Lung (tissue), 12 donors: ENCODE results near the gene ICAM4. TPM values are rescaled to one million over a fixed set of nuclear protein-coding genes. Genes with fewer than 3 reads are reported as not detected.

Experiments used
- ATAC-seq: fragments of 200-7000 bp; cut with Tn5 transposase; one replicate; pipeline ENCODE4 v1.9.1; 2020; ENCODE audit warnings: moderate number of reproducible peaks; ENCODE audit not compliant: insufficient read depth, low FRiP score
- DNase-seq, 3 donors: peaks; one replicate each; pipeline ENCODE4 v3.0.0-alpha.2; 2013 to 2017
- H3K27ac ChIP-seq, 2 donors: one replicate each; pipeline ENCODE4 v1.5.1; 2013; ENCODE audit warnings: mild to moderate bottlenecking in 2 of 2, moderate library complexity in 2 of 2, control low read depth in 1 of 2, inconsistent platforms in 1 of 2, low read depth in 1 of 2, low read length in 1 of 2
- H3K27me3 ChIP-seq, 3 donors: one replicate each; pipeline ENCODE4 v1.5.1; 2013; ENCODE audit warnings: low read length in 2 of 3; ENCODE audit not compliant: control insufficient read depth in 3 of 3, insufficient read depth in 3 of 3
- H3K36me3 ChIP-seq, 4 donors: one replicate each; pipeline ENCODE4 v1.5.1; 2013; ENCODE audit warnings: low read length in 4 of 4, mild to moderate bottlenecking in 1 of 4, moderate library complexity in 1 of 4; ENCODE audit not compliant: control insufficient read depth in 4 of 4, insufficient read depth in 4 of 4
- H3K4me1 ChIP-seq, 5 donors: one replicate each; pipeline ENCODE4 v1.5.1; 2013; ENCODE audit warnings: low read length in 5 of 5, mild to moderate bottlenecking in 2 of 5, moderate library complexity in 1 of 5; ENCODE audit not compliant: control insufficient read depth in 5 of 5, insufficient read depth in 5 of 5
- H3K4me3 ChIP-seq: one replicate; pipeline ENCODE4 v1.5.1; 2013; ENCODE audit warnings: mild to moderate bottlenecking, control low read depth, moderate library complexity
- H3K9ac ChIP-seq, 2 donors: one replicate each; pipeline ENCODE4 v1.5.1; 2013; ENCODE audit warnings: low read length in 2 of 2, control low read depth in 1 of 2; ENCODE audit not compliant: insufficient read depth in 1 of 2
- H3K9me3 ChIP-seq, 4 donors: one replicate each; pipeline ENCODE4 v1.5.1; 2013; ENCODE audit warnings: low read length in 3 of 4, mild to moderate bottlenecking in 1 of 4, moderate library complexity in 1 of 4; ENCODE audit not compliant: control insufficient read depth in 4 of 4, insufficient read depth in 3 of 4
- CTCF ChIP-seq: IDR thresholded peaks from 2 replicates; pipeline ENCODE4 v1.5.1; 2012; ENCODE audit warnings: mild to moderate bottlenecking; ENCODE audit errors: control extremely low read depth, extremely low read depth
- WGBS, 2 donors: extraction: QIAGEN DNeasy Blood & Tissue Kit; methylation state at CpG; one replicate each; pipeline ENCODE4 v1.1.7; 2013; 5-methylcytosine and 5-hydroxymethylcytosine counted together
- polyA plus RNA-seq, 2 donors: library from polyadenylated mRNA; stranded (reverse); fragments of 200-250 nt; gene quantifications; one replicate each; pipeline ENCODE4 v1.2.1, GENCODE V29; 2013
- total RNA-seq, 2 donors: library from RNA; depleted of rRNA in 1 of 2; stranded (reverse); fragments of >200 nt in 1 of 2; gene quantifications; one replicate each; pipeline ENCODE4 v1.2.1, GENCODE V29; 2014 to 2021
- donor health status: control.
- donor health status: control.
- donor health status: Bipolar disorder and iron deficiency.
- donor health status: healthy.
- donor health status: DM: yes; HTN: yes; CAD: no.

Gene ICAM4
- total and polyA plus RNA-seq, 4 donors = 4.6 to 38.8 (median 8.1) TPM

- Histone ChIP-seq H3K36me3 (peaks cover 0 to 13% (median 4%) of the 10 kb centered on the region in 4 donors), H3K4me1 (peaks cover 0 to 3% (median 0%) of the 10 kb centered on the region in 5 donors), H3K4me3 (no peak overlapping the region), H3K9me3 (no peaks in the 10 kb centered on the region), H3K9ac (no peak overlapping the region), H3K27me3 (no peaks in the 10 kb centered on the region), H3K27ac (no peak overlapping the region)
- 82 to 90% methylated on average over 7 of the region's 7 CpGs for WGBS, 2 donors
- no peak for DNase-seq
- TF ChIP-seq CTCF = no peak
- ATAC-seq = no peak
These were observed 24.0 kb upstream of the ICAM4 start for GRCh38 chr19:10262771-10263170.

- Histone ChIP-seq H3K27me3 (peaks cover 0 to 8% (median 0%) of the 10 kb centered on the region in 3 donors), H3K36me3 (no peaks in the 10 kb centered on the region), H3K4me1 (peaks cover 0 to 16% (median 0%) of the 10 kb centered on the region in 5 donors), H3K27ac (peak overlapping the region in 1 of 2 donors; percentile 30), H3K9ac (no peak overlapping the region), H3K4me3 (no peak overlapping the region), H3K9me3 (no peaks in the 10 kb centered on the region)
- DNase-seq = no peak
- no peak for ATAC-seq
- 82 to 83% methylated on average over 7 of the region's 7 CpGs for WGBS, 2 donors
- TF ChIP-seq CTCF = no peak
These were observed 20.0 kb upstream of the ICAM4 start for GRCh38 chr19:10266706-10267105.

GRCh38 chr19:10268071-10268470 is 18.7 kb upstream of the ICAM4 start:
- no peaks in the 10 kb centered on the region for H3K9me3 ChIP-seq
- no peak overlapping the region for H3K9ac ChIP-seq
- ATAC-seq = no peak
- no peak overlapping the region for H3K4me3 ChIP-seq
- peak overlapping the region; percentile 49 to 82 for H3K27ac ChIP-seq
- no peak for DNase-seq
- 38 to 50% methylated on average over 6 of the region's 6 CpGs for WGBS, 2 donors
- H3K27me3 ChIP-seq = peaks cover 0 to 8% (median 0%) of the 10 kb centered on the region in 3 donors
- no peaks in the 10 kb centered on the region for H3K36me3 ChIP-seq
- no peak for TF ChIP-seq CTCF
- H3K4me1 ChIP-seq = peaks cover 0 to 16% (median 1%) of the 10 kb centered on the region in 5 donors
